HEK293 (cell line): ENCODE measurements around the gene RPL35A.
A peak's percentile ranks its signal among the peaks of the same experiment; 100 is the strongest.

Source experiments
- CTCF ChIA-PET: fragments of 350-600 bp; formaldehyde crosslinking; extraction: SDS; loops from one replicate; lab custom pipeline; 2021; ENCODE audit warnings: antibody characterized with exemption; lab: Yijun Ruan, JAX
- POLR2A ChIA-PET: fragments of 300-600 bp; formaldehyde crosslinking; extraction: SDS; loops from one replicate; lab custom pipeline; 2020; ENCODE audit warnings: antibody characterized with exemption, inconsistent platforms; lab: Yijun Ruan, JAX
- H3K27ac ChIP-seq: fragments of 200-500 bp; sonication (Bioruptor generic); 2 replicates; pipeline ENCODE4 v1.5.1; 2014; ENCODE audit warnings: low read depth, low read length, control low read depth, inconsistent platforms; ENCODE audit errors: extremely low read depth
- H3K36me3 ChIP-seq, 2 experiments: fragments of 200-500 bp in 1 of 2; sonication (Bioruptor generic) in 1 of 2; 1 replicate in 1 of 2; 2 replicates in 1 of 2; pipeline ENCODE4 v1.5.1; 2014 to 2017; ENCODE audit warnings: inconsistent platforms in 2 of 2, low read length in 2 of 2; ENCODE audit not compliant: control insufficient read depth in 2 of 2, insufficient read depth in 1 of 2
- H3K4me1 ChIP-seq: fragments of 200-500 bp; sonication (Bioruptor generic); 2 replicates; pipeline ENCODE4 v1.5.1; 2014; ENCODE audit warnings: mild to moderate bottlenecking, low read length, inconsistent platforms; ENCODE audit not compliant: control insufficient read depth, insufficient read depth
- H3K4me3 ChIP-seq: 2 replicates; pipeline ENCODE4 v1.5.1; 2011; ENCODE audit warnings: low read depth, mild to moderate bottlenecking, control low read depth, low read length, moderate library complexity
- H3K9me3 ChIP-seq: fragments of 200-500 bp; sonication (Bioruptor generic); 2 replicates; pipeline ENCODE4 v1.5.1; 2014; ENCODE audit warnings: low read depth, low read length, inconsistent platforms; ENCODE audit not compliant: control insufficient read depth, insufficient read depth
- CTCF ChIP-seq: fragments of 450-650 bp; formaldehyde crosslinking; IDR thresholded peaks from 2 replicates; pipeline ENCODE4 v1.5.1; 2016; ENCODE audit warnings: missing biosample characterization, missing genetic modification characterization
- HOXA7 ChIP-seq: sonication (generic); formaldehyde crosslinking; IDR thresholded peaks from 2 replicates; pipeline ENCODE4 v1.8.1; 2022; ENCODE audit warnings: missing genetic modification reagents, borderline replicate concordance
- PRDM1 ChIP-seq: fragments of 450-650 bp; formaldehyde crosslinking; IDR thresholded peaks from 2 replicates; pipeline ENCODE4; 2016; ENCODE audit warnings: missing biosample characterization, missing genetic modification characterization
- ZNF202 ChIP-seq: fragments of 450-650 bp; formaldehyde crosslinking; IDR thresholded peaks from 2 replicates; pipeline ENCODE4 v1.5.1; 2016; ENCODE audit warnings: missing biosample characterization, missing genetic modification characterization, borderline replicate concordance
- ZNF239 ChIP-seq: fragments of 450-650 bp; formaldehyde crosslinking; IDR thresholded peaks from 2 replicates; pipeline ENCODE4 v1.5.1; 2016; ENCODE audit warnings: missing biosample characterization, missing genetic modification characterization
- ZNF302 ChIP-seq: fragments of 450-650 bp; formaldehyde crosslinking; IDR thresholded peaks from 2 replicates; pipeline ENCODE4 v1.5.1; 2016; ENCODE audit warnings: missing biosample characterization, missing genetic modification characterization, low read depth
- ZNF366 ChIP-seq: fragments of 450-650 bp; formaldehyde crosslinking; conservative IDR thresholded peaks from 2 replicates; pipeline ENCODE4 v1.5.1; 2016; ENCODE audit warnings: missing biosample characterization, missing genetic modification characterization
- ZNF549 ChIP-seq: fragments of 450-650 bp; IDR thresholded peaks from 2 replicates; pipeline ENCODE4 v1.5.1; 2018; ENCODE audit warnings: missing biosample characterization, missing genetic modification characterization, mild to moderate bottlenecking, inconsistent platforms, moderate library complexity
- ZNF561 ChIP-seq: fragments of 450-650 bp; IDR thresholded peaks from 2 replicates; pipeline ENCODE4 v1.5.1; 2018; ENCODE audit warnings: missing biosample characterization, missing genetic modification characterization, borderline replicate concordance
- TF ChIP-seq, protein P1 (sequence below): fragments of 450-650 bp; formaldehyde crosslinking; IDR thresholded peaks from 2 replicates; pipeline ENCODE4 v1.5.1; 2016; ENCODE audit warnings: missing biosample characterization, missing genetic modification characterization
- TF ChIP-seq, protein P2 (sequence below): fragments of 450-650 bp; formaldehyde crosslinking; IDR thresholded peaks from 2 replicates; pipeline ENCODE4 v1.5.1; 2016; ENCODE audit warnings: missing biosample characterization, missing genetic modification characterization

RPL35A gene

GRCh38 chr3:197994736-197995135 is 44.7 kb downstream of the RPL35A start (continued):
- TF ChIP-seq, protein P1, sequence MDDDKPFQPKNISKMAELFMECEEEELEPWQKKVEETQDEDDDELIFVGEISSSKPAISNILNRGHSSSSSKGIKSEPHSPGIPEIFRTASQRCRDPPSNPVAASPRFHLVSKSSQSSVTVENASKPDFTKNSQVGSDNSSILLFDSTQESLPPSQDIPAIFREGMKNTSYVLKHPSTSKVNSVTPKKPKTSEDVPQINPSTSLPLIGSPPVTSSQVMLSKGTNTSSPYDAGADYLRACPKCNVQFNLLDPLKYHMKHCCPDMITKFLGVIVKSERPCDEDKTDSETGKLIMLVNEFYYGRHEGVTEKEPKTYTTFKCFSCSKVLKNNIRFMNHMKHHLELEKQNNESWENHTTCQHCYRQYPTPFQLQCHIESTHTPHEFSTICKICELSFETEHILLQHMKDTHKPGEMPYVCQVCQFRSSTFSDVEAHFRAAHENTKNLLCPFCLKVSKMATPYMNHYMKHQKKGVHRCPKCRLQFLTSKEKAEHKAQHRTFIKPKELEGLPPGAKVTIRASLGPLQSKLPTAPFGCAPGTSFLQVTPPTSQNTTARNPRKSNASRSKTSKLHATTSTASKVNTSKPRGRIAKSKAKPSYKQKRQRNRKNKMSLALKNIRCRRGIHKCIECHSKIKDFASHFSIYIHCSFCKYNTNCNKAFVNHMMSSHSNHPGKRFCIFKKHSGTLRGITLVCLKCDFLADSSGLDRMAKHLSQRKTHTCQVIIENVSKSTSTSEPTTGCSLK (tag by site-specific recombination): no peak
- TF ChIP-seq ZNF549 (tag by site-specific recombination): no peak

- Histone ChIP-seq H3K27ac (no peak overlapping the region), H3K4me1 (no peaks in the 10 kb centered on the region), H3K9me3 (no peaks in the 10 kb centered on the region), H3K36me3 (peaks cover 0 to 14% of the 10 kb centered on the region in 2 experiments; a peak in 1 of 3 replicates), H3K4me3 (no peak overlapping the region)
- TF ChIP-seq ZNF366 (tag by site-specific recombination): peak; percentile 77
- no peak for TF ChIP-seq ZNF561 (tag by site-specific recombination)
- TF ChIP-seq, protein P2, sequence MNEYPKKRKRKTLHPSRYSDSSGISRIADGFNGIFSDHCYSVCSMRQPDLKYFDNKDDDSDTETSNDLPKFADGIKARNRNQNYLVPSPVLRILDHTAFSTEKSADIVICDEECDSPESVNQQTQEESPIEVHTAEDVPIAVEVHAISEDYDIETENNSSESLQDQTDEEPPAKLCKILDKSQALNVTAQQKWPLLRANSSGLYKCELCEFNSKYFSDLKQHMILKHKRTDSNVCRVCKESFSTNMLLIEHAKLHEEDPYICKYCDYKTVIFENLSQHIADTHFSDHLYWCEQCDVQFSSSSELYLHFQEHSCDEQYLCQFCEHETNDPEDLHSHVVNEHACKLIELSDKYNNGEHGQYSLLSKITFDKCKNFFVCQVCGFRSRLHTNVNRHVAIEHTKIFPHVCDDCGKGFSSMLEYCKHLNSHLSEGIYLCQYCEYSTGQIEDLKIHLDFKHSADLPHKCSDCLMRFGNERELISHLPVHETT (tag by site-specific recombination): no peak
- peak; percentile 99 for TF ChIP-seq PRDM1 (tag by site-specific recombination)
- ChIA-PET CTCF (interaction anchor here (1.0 to 1.1 kb wide), 2 partner anchors 82 to 91 kb away, joined by 3 to 4 read pairs; no protein-coding TSS in a partner anchor), POLR2A (no interaction called here)
Measured at GRCh38 chr3:197996855-197997254, 46.9 kb downstream of the RPL35A start.

GRCh38 chr3:197997936-197998335 is 47.9 kb downstream of the RPL35A start:
- ChIA-PET POLR2A (no interaction called here), CTCF (interaction anchor here (0.7 kb wide), 1 partner anchor 10 kb away, joined by 3 read pairs; no protein-coding TSS in a partner anchor)
- Histone ChIP-seq H3K4me1 (no peaks in the 10 kb centered on the region), H3K4me3 (no peak overlapping the region), H3K9me3 (no peaks in the 10 kb centered on the region), H3K27ac (no peak overlapping the region), H3K36me3 (peaks cover 0 to 5% of the 10 kb centered on the region in 2 experiments; a peak in 1 of 3 replicates)
- no peak for TF ChIP-seq ZNF202 (tag by site-specific recombination)
- TF ChIP-seq HOXA7 (CRISPR knock-in tag): no peak
- no peak for TF ChIP-seq ZNF239
- TF ChIP-seq ZNF302 (tag by site-specific recombination): no peak
- TF ChIP-seq CTCF (tag by site-specific recombination): no peak
